ENCODE data around the gene MCTP1.
"Not testable (repeated sequence)": the region's sequence is repeated elsewhere in the genome, so short reads cannot be mapped to it uniquely, and the experiment has no call there.

Gene MCTP1

GRCh38 chr5:94959279-94959678 lies 325.6 kb downstream of the MCTP1 start:
- DNase-seq (ENCODE audit: low read depth) = not testable (repeated sequence)

- no peak for DNase-seq (ENCODE audit: low read depth)
Observed at GRCh38 chr5:94945656-94946055, 339.2 kb downstream of the MCTP1 start.

GRCh38 chr5:94944160-94944559 lies 340.7 kb downstream of the MCTP1 start:
- DNase-seq (ENCODE audit: low read depth) = no peak

GRCh38 chr5:94941122-94941755 lies 343.7 kb downstream of the MCTP1 start:
- no peak for DNase-seq (ENCODE audit: low read depth)

GRCh38 chr5:94932259-94932658 lies 352.6 kb downstream of the MCTP1 start:
- no peak for DNase-seq (ENCODE audit: low read depth)

DNA sequence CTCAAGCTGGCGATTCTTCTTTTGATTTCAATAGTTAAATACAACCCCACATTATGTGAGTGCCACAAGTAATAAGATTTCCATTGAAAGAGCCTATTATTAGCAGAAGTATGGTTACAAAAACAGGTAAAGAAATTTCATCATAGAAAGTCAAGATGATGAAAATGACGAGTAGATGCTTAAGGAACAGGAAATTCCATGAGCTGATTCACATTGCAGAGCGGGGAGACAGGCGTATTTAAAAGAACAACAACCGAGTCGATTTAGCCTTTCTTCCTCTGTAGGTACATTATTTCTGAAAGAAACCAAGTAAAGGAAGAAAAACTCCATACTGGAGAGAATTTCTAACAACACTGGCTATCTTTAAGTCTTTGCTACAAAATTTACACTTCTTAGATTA lies 356.0 kb downstream of the MCTP1 start:
- DNase-seq (ENCODE audit: low read depth) = no peak

- DNase-seq (ENCODE audit: low read depth) = no peak
Observed at GRCh38 chr5:94920570-94920969, 364.3 kb downstream of the MCTP1 start.

DNA sequence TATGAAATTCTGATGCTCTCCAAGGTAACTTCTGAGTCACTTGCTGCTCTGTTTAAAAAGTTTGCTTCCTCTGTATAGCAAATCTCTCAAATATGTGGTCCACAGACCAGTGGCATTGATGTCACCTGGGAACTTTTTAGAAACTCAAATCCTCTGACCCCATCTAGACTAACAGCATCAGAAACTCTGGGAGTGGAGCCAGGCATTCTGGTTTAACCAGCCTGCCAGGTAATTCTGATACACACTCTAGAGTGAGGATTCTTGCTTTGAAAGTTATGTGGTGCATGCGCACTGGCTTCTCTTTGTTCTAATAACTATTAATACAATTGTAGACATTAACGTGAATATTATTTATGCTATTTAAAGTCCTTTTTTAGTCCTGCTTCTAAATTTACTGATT lies 368.3 kb downstream of the MCTP1 start:
- no peak for DNase-seq (ENCODE audit: low read depth)

GRCh38 chr5:94911276-94911675 lies 373.6 kb downstream of the MCTP1 start:
- DNase-seq (ENCODE audit: low read depth) = no peak

DNA sequence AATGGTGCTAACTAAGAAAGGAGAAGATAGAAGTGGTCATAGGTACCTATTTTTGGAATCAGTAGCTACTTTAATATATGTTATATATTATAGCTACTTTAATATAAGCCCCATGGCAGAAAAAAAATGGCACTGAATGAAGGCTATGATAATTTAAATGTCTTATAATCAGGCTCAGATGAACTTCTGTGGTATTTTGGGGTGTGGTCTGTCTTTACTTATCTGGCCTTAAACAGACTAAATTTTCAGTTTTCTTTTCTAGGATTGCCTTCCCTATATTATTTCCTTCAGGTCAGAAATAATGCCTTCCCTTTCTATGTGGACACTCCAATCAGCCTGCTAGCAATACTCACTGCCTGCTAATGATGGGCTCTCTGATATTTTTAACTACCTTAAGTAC lies 374.2 kb downstream of the MCTP1 start:
- DNase-seq (ENCODE audit: low read depth) = no peak

DNA sequence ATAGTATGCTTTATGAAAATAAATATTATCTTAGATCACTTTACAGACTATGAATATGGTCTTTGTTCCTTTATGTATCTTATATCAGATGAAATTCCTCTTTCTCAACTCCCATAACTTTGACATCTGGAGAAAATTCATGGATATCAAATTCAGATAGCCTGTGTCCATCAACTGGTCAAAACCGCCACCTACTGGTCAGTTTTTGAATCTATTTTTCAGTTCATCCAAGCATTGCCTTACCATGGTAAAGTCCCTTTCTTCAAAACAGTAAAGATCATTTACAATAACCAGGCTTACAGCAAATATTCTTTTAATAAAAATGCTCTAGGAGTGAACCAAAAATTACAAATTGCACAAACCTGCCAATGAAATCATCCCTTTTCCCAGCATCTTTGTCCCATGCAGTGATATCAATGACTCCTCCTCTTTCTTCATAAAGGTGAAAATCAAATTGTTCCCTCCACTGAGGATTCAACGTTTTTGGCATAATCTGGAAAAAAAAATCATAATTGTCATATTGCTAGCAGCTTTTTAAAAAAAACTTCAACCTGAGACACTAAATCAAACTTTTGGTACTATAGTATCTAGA lies 375.9 kb downstream of the MCTP1 start:
- no peak for DNase-seq (ENCODE audit: low read depth)

DNA sequence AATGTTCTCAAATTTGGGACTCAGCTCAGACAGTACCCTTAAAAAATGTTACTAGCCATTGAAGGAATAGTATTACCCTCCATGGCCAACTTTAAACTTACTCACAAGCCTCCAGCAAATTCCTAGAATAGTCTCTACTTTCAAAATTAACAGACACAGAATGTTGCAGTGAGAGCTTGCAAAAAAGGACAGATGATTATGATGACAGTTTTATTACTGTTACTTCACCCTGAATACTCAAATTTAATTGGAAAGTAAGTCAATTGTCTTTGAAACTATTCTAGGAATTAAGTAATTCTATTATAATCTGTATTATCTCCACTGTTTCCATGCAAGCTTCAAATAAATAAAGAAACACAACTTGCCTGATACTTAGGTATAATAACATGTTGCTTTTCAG lies 378.1 kb downstream of the MCTP1 start:
- no peak for DNase-seq (ENCODE audit: low read depth)

GRCh38 chr5:94903726-94904125 lies 381.2 kb downstream of the MCTP1 start:
- DNase-seq (ENCODE audit: low read depth) = no peak

- no peak for DNase-seq (ENCODE audit: low read depth)
Observed at GRCh38 chr5:94901191-94901979, 383.5 kb downstream of the MCTP1 start.

GRCh38 chr5:94900006-94900505 lies 384.8 kb downstream of the MCTP1 start:
- no peak for DNase-seq (ENCODE audit: low read depth)

GRCh38 chr5:94893412-94894135 lies 391.3 kb downstream of the MCTP1 start:
- no peak for DNase-seq (ENCODE audit: low read depth)

GRCh38 chr5:94891972-94892371 lies 392.9 kb downstream of the MCTP1 start:
- DNase-seq (ENCODE audit: low read depth) = no peak

- no peak for DNase-seq (ENCODE audit: low read depth)
Observed at GRCh38 chr5:94891565-94891964, 393.3 kb downstream of the MCTP1 start.

DNA sequence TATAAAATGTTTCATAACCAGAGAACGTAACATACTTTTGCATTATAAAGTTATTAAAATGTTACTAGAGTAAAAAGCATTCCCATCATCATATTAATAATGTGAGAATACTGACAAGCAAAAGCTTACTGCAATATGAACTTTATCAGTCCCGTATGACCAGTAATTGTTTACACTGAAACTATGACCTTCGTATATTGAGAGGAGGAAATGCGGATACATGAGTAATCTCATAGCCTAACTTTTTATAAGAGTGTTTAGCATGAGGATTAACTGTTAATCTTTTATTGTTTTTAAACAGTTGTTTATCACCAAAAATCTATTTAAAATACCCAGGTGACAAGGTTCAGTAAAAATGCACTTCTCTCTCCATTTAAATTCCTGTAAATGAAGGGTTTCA lies 394.0 kb downstream of the MCTP1 start:
- DNase-seq (ENCODE audit: low read depth) = no peak

GRCh38 chr5:94888674-94889073 lies 396.2 kb downstream of the MCTP1 start:
- DNase-seq (ENCODE audit: low read depth) = no peak

DNA sequence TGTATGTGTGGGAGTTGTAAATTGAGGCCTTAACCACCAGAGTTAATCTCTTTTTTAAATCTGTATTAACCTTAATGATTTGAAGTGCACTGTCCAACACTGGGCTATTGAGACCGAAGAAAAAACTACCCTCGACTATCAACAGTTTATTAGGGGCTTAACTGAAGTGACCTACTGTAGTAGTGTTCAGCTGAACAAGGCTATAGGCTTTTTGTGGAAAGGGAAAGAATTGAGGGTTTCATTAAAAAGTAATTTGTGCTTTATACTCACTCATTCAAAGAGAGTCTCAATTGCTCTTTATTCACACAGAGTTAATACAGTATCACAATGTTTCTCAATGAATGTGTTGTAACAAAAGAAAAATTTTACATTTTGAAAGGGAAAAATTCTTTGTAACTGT lies 399.0 kb downstream of the MCTP1 start:
- no peak for DNase-seq (ENCODE audit: low read depth)

GRCh38 chr5:94884311-94884710 lies 400.6 kb downstream of the MCTP1 start:
- DNase-seq (ENCODE audit: low read depth) = no peak
